HEK293 (cell line): ENCODE results near the gene PIK3C2G.

ENCODE experiments used
- CTCF ChIP-seq: fragments of 450-650 bp; formaldehyde crosslinking; IDR thresholded peaks from 2 replicates; pipeline ENCODE4 v1.5.1; 2016; ENCODE audit warnings: missing biosample characterization, missing genetic modification characterization
- KLF16 ChIP-seq: fragments of 450-650 bp; formaldehyde crosslinking; IDR thresholded peaks from 2 replicates; pipeline ENCODE4 v1.5.1; 2017; ENCODE audit warnings: missing biosample characterization, missing genetic modification characterization
- KLF17 ChIP-seq: fragments of 450-650 bp; formaldehyde crosslinking; IDR thresholded peaks from 2 replicates; pipeline ENCODE4 v1.5.1; 2016; ENCODE audit warnings: missing biosample characterization, missing genetic modification characterization
- PBX3 ChIP-seq: sonication (generic); formaldehyde crosslinking; IDR thresholded peaks from 2 replicates; pipeline ENCODE4 v1.8.1; 2022; ENCODE audit warnings: mild to moderate bottlenecking, moderate library complexity, missing genetic modification reagents
- SALL2 ChIP-seq: fragments of 450-650 bp; formaldehyde crosslinking; IDR thresholded peaks from 2 replicates; pipeline ENCODE4 v1.5.0; 2017; ENCODE audit warnings: missing biosample characterization, mild to moderate bottlenecking, missing genetic modification characterization, borderline replicate concordance
- ZBTB1 ChIP-seq: fragments of 450-650 bp; formaldehyde crosslinking; IDR thresholded peaks from 2 replicates; pipeline ENCODE4 v1.5.1; 2016; ENCODE audit warnings: missing biosample characterization, missing genetic modification characterization
- ZBTB11 ChIP-seq: fragments of 450-650 bp; formaldehyde crosslinking; conservative IDR thresholded peaks from 2 replicates; pipeline ENCODE4 v1.5.1; 2016; ENCODE audit warnings: low read depth, missing biosample characterization, missing genetic modification characterization
- ZNF18 ChIP-seq: fragments of 450-650 bp; formaldehyde crosslinking; IDR thresholded peaks from 2 replicates; pipeline ENCODE4 v1.5.1; 2016; ENCODE audit warnings: missing biosample characterization, missing genetic modification characterization
- ZNF274 ChIP-seq, 2 experiments: fragments of 200-500 bp in 1 of 2; fragments of 450-650 bp in 1 of 2; sonication (Bioruptor generic) in 1 of 2; formaldehyde crosslinking in 1 of 2; IDR thresholded peaks; 2 replicates each; pipeline versions ENCODE4 v1.5.1 to v1.6.1; 2014 to 2016; ENCODE audit warnings: borderline replicate concordance in 1 of 2, inconsistent platforms in 1 of 2, low read length in 1 of 2, missing biosample characterization in 1 of 2, missing genetic modification characterization in 1 of 2
- ZNF335 ChIP-seq: fragments of 450-650 bp; formaldehyde crosslinking; conservative IDR thresholded peaks from 2 replicates; pipeline ENCODE4 v1.5.1; 2016; ENCODE audit warnings: missing biosample characterization, missing genetic modification characterization
- ZNF398 ChIP-seq: fragments of 450-650 bp; formaldehyde crosslinking; IDR thresholded peaks from 2 replicates; pipeline ENCODE4 v1.5.1; 2017; ENCODE audit warnings: missing biosample characterization, missing genetic modification characterization

- TF ChIP-seq ZNF18 (tag by site-specific recombination) (no peak), ZBTB1 (tag by site-specific recombination) (no peak), SALL2 (tag by site-specific recombination) (no peak), ZBTB11 (tag by site-specific recombination) (no peak), KLF16 (tag by site-specific recombination) (no peak), PBX3 (CRISPR knock-in tag) (no peak), KLF17 (tag by site-specific recombination) (no peak), CTCF (no peak), ZNF398 (tag by site-specific recombination) (no peak), ZNF274 (IDR thresholded peaks at IDR 0.05; ENCODE audit: low read length) (no peak), ZNF274 (tag by site-specific recombination; IDR thresholded peaks at IDR 0.05; ENCODE audit: borderline replicate concordance) (no peak), ZNF335 (tag by site-specific recombination) (no peak)
Measured at GRCh38 chr12:18424857-18425256, 163.5 kb downstream of the PIK3C2G start.
